K562 (cell line): ENCODE results near the gene IL17REL. TPM values are rescaled to one million over a fixed set of nuclear protein-coding genes. Genes with fewer than 3 reads are reported as not detected.
A peak's percentile ranks its signal among the peaks of the same experiment; 100 is the strongest.

Experiments
- JUND ChIP-seq, 2 experiments: IDR thresholded peaks; 2 replicates in 1 of 2; 3 replicates in 1 of 2; pipeline ENCODE4 v1.6.1; 2011; ENCODE audit warnings: borderline replicate concordance in 2 of 2, low read depth in 2 of 2, low read length in 2 of 2, improper control_type of control experiment in 1 of 2, missing biosample characterization in 1 of 2, missing genetic modification characterization in 1 of 2, missing genetic modification reagents in 1 of 2
- MGA ChIP-seq: fragments of 450-650 bp; IDR thresholded peaks from 2 replicates; pipeline ENCODE4 v1.6.1; 2016; ENCODE audit warnings: mild to moderate bottlenecking, moderate library complexity
- NONO ChIP-seq, 2 experiments: fragments of 200-400 bp in 1 of 2; fragments of 450-650 bp in 1 of 2; formaldehyde crosslinking in 1 of 2; IDR thresholded peaks; 2 replicates each; pipeline ENCODE4 v1.6.1; 2017; ENCODE audit warnings: low read depth in 2 of 2, mild to moderate bottlenecking in 2 of 2, moderate library complexity in 2 of 2, low read length in 1 of 2
- SIRT6 ChIP-seq: IDR thresholded peaks from one replicate; pipeline ENCODE4 v1.6.1; 2012; ENCODE audit warnings: low read depth, mild to moderate bottlenecking, control low read depth, inconsistent platforms, low read length, moderate library complexity
- polyA plus RNA-seq, 8 experiments: library from polyadenylated mRNA; depleted of rRNA in 4 of 8; stranded (reverse) in 5 of 8; unstranded in 3 of 8; fragments of >200 nt; fragmentation: Nextera tagmentation in 2 of 8; fragmentation: Illumina TruSeq in 1 of 8; extraction: Ambion mirVana in 2 of 8; extraction: Trizol in 1 of 8; gene quantifications; 2 replicates each; pipeline versions ENCODE4 v1.2.1 to v1.2.3, GENCODE V29; 2011 to 2014; ENCODE audit warnings: inconsistent platforms in 1 of 8, missing spikeins in 1 of 8
- total RNA-seq, 7 experiments: library from RNA; depleted of rRNA in 6 of 7; stranded (reverse); fragments of >200 nt in 6 of 7; fragmentation: Illumina TruSeq in 2 of 7; extraction: Trizol in 2 of 7; gene quantifications; 2 replicates each; pipeline versions ENCODE4 v1.2.1 to v1.2.3, GENCODE V29; 2011 to 2021; ENCODE audit warnings: low replicate concordance in 1 of 7
- TF ChIP-seq, protein P1 (sequence below): fragments of 250-450 bp; sonication (Bioruptor Pico); IDR thresholded peaks from 2 replicates; pipeline ENCODE4 v1.4.0; 2020; ENCODE audit warnings: mild to moderate bottlenecking, moderate library complexity
- TF ChIP-seq, protein P2 (sequence below): sonication (generic); formaldehyde crosslinking; IDR thresholded peaks from 2 replicates; pipeline ENCODE4 v1.8.0; 2022; ENCODE audit warnings: mild to moderate bottlenecking, missing genetic modification reagents
- TF ChIP-seq, protein P3 (sequence below), 2 experiments: fragments of 450-650 bp; conservative IDR thresholded peaks; 2 replicates each; pipeline ENCODE4 v1.6.1; 2017; ENCODE audit warnings: mild to moderate bottlenecking in 2 of 2, moderate library complexity in 2 of 2

IL17REL gene
- total and polyA plus RNA-seq, 9 of the 15 experiments (the other 6 are each of a cell fraction or from before 2014, with no cell fraction given) = 0.05 to 0.42 (median 0.11) TPM; not detected in 4

DNA sequence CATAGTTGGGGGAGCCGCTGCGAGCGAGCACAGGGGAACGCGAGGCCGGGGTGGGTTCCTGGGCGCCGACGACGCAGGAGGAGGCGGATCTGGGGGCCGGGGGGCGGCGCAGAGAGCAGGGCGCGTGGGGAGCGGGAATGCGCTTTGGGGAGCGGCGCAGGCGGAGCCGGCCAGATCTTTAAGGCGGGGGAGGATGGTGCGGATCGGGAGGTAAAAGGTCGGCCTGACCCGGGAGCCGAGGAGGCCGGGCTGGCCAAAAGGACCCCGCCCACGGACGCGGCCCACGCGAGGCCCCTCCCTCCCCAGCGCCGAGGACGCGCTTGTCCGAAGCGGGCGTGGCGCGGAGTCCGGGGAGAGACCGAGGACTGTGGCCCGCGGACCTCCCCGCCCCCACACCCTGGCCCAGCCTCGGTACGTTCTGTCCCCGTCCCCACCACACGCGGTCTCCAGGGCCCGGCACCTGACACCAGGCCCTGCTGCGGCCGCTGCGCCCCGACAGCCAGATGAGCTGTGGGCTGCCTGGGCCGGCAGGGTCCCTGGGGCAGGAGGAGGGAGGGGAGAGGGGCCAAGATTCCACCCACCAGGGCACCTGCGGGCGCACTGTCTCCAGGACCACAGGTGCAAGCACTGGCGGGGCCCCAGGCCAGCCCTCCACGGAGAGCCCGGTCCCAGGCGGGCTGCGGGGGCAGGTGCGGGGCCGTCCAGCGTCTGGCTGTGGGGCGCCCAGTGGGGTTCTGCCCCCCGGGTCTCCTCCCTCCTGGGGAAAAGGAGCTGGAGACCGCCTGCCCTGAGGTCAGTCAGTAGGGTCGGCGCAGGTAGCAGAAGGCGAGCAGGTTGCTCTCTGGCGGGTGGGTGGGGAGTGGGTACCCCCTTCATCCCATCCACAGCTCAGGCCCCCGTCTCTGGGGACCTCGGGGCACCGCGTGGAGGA, 41.1 kb downstream of the IL17REL start (continued):
- TF ChIP-seq MGA (peak; percentile 74; the same call in 1 of the 2 replicates), NONO (IDR thresholded peaks at IDR 0.05; ENCODE audit: low read depth in 2 of 2, low read length in 1 of 2) (no peak), JUND (IDR thresholded peaks at IDR 0.05; ENCODE audit: borderline replicate concordance, low read depth, low read length) (no peak), JUND (tag; IDR thresholded peaks at IDR 0.05; ENCODE audit: borderline replicate concordance, low read depth, low read length) (no peak), SIRT6 (no peak)
- TF ChIP-seq, protein P1, sequence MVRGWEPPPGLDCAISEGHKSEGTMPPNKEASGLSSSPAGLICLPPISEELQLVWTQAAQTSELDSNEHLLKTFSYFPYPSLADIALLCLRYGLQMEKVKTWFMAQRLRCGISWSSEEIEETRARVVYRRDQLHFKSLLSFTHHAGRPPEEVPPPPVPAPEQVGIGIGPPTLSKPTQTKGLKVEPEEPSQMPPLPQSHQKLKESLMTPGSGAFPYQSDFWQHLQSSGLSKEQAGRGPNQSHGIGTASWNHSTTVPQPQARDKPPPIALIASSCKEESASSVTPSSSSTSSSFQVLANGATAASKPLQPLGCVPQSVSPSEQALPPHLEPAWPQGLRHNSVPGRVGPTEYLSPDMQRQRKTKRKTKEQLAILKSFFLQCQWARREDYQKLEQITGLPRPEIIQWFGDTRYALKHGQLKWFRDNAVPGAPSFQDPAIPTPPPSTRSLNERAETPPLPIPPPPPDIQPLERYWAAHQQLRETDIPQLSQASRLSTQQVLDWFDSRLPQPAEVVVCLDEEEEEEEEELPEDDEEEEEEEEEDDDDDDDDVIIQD = no peak
- TF ChIP-seq, protein P2, sequence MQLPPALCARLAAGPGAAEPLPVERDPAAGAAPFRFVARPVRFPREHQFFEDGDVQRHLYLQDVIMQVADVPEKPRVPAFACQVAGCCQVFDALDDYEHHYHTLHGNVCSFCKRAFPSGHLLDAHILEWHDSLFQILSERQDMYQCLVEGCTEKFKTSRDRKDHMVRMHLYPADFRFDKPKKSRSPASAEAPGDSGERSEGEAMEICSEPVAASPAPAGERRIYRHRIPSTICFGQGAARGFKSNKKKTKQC (CRISPR knock-in tag) = peak; percentile 80
- TF ChIP-seq, protein P3, sequence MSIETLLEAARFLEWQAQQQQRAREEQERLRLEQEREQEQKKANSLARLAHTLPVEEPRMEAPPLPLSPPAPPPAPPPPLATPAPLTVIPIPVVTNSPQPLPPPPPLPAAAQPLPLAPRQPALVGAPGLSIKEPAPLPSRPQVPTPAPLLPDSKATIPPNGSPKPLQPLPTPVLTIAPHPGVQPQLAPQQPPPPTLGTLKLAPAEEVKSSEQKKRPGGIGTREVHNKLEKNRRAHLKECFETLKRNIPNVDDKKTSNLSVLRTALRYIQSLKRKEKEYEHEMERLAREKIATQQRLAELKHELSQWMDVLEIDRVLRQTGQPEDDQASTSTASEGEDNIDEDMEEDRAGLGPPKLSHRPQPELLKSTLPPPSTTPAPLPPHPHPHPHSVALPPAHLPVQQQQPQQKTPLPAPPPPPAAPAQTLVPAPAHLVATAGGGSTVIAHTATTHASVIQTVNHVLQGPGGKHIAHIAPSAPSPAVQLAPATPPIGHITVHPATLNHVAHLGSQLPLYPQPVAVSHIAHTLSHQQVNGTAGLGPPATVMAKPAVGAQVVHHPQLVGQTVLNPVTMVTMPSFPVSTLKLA (conservative IDR thresholded peaks at IDR 0.05) = no peak
